Nucleus accumbens (tissue), 56 donors: ENCODE results near the gene SEZ6.
"Not testable (repeated sequence)": the region's sequence is repeated elsewhere in the genome, so short reads cannot be mapped to it uniquely, and the experiment has no call there.

Experiments used
- DNase-seq, 56 donors: peaks; one replicate each; lab custom pipeline; 2025; lab: John Stamatoyannopoulos, UW

SEZ6 gene

DNA sequence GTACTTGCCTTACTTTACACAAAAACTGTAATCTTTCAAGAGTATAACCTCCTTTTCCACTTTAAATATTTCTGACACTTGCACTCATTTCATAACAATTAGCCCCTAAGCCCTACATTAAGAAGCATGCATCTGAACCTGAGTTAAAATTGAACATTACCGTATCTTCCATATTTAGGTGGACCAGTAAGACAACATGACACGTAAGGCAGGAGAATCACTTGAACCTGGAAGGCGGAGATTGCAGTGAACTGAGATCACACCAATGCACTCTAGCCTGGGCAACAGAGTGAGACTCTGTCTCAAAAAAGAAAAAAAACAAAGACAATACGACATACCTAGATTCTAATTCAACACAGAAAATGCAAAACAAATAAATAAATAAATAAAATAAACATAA lies 61.5 kb downstream of the SEZ6 start:
- DNase-seq, result no peak

DNA sequence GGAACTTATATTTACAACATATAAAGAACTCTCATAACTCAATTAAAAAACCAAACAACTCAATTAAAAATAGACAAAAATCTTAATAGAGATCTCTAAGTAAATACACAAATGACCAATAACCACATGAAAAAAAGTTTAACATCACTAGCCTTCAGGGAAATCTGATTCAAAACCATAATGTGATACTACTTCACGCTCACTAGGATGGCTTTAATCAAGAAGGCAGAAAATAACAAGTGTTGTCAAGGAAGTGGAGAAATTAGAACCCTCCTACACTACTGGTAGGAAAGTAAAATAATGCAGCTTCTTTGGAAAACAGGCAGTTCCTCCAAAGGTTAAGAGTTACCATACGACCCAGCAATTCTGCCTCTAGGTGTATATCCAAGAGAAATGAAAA lies 62.9 kb downstream of the SEZ6 start:
- DNase-seq, result no peak

DNA sequence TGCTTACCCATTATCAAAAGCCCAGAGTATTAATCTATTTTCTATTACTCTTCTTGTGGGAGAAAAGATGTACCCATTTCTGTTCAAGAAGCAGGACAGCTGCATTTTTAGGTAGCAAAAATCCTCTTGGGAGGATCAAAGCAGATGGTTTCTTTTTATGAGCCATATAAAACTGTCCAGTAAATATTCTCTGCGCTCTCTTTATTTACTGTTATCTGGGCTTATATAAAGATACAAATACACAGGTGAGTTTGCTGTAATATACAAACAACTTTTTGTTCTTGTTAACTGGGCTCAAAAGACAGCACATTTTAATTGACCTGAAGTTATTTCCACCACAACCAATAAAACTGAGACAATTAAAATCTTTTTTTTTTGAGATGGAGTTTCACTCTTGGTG lies 64.6 kb downstream of the SEZ6 start:
- DNase-seq, result no peak

DNA sequence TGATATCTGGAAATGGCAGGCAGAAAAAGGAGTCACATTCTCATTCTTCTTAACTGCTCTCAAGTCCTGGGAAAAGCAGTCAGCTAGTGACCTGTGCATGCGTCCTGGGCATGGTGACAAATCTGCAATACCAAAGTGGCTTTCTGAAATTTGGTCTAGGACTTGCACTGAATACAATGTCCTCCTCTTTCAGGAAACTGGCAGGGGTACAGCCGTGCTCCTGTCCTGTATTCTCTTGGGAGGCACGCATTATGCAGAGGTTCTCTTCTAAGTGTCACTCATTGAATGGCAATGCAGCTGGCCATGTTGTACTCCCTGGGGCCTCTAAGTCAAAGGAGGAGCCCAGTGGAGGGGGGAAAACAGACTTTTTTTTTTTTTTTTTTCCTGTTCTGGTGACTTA lies 65.2 kb downstream of the SEZ6 start:
- DNase-seq, result peak in 15 of 56 donors; percentile 4 to 35 (median 21)

DNA sequence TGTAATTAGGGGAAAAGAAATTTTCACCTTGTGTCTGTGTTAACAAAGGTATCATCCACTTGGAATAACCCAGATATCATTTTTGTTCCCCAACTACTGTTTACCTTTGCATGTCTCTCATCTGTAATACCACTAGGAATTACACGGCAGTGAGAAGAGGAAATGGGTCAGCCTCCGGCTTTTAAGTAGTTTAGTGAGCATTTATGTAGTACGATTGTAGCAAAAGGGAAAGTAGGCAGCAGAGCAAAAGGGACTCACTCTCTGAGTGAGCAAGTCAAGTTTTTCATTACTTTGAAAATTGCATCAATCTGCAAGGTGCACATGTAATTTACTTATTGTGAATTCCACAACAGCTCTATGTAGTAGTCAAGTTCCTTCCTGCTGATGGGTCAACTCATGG lies 65.7 kb downstream of the SEZ6 start:
- no peak for DNase-seq

DNA sequence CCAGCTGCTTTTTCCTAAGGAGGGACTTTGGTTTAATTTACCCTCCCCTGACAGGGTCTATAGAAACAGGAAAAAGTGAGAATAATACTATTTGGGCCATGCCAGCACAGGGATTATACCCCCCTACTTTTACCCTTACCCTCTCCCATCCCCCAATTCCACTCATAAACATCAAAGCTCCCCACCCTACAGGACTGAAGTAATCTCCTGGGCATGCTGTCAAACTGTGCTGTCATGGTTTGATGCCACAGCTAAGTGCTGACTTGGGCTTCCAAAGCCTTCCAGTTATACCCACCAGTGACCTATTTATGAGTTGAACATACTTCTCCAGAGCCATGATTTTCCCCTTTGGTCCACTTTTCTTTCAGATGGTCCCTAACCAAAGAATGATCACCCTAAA lies 67.3 kb downstream of the SEZ6 start:
- DNase-seq, result peak in 18 of 56 donors; percentile 4 to 64 (median 19)

DNA sequence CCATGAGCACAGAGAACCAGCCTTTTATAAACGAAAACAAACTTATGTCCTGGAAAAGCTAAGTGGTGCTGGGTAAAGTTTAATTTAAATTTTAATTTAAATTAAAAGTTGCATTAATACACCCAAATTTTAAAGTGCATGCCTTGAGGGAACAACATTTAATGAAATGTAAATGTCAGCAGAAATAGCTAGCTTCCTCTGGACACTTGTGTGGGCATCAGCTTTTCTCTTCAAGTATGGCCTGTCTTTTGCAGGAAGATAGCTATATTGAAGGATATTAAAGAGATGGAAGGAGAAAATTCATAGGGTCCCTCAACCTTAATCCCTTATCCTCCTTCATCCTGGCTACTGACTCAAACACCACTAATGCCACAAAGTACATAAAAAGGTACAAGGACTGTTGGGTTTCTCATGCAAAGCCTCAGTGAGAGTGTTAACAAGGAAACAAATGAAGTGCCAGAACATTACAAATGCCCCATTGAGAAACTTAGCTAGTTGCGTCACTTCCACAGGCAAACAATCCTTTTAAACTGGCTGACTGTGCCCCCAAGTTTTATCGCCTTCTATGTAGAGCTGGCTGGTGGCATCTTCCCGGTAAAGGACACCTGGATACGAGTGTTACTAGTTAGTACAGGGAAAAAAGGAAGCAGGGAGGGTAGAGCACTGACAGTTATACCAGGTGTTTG lies 68.6 kb downstream of the SEZ6 start:
- DNase-seq, result peak in 38 of 56 donors; percentile 6 to 75 (median 37)

DNA sequence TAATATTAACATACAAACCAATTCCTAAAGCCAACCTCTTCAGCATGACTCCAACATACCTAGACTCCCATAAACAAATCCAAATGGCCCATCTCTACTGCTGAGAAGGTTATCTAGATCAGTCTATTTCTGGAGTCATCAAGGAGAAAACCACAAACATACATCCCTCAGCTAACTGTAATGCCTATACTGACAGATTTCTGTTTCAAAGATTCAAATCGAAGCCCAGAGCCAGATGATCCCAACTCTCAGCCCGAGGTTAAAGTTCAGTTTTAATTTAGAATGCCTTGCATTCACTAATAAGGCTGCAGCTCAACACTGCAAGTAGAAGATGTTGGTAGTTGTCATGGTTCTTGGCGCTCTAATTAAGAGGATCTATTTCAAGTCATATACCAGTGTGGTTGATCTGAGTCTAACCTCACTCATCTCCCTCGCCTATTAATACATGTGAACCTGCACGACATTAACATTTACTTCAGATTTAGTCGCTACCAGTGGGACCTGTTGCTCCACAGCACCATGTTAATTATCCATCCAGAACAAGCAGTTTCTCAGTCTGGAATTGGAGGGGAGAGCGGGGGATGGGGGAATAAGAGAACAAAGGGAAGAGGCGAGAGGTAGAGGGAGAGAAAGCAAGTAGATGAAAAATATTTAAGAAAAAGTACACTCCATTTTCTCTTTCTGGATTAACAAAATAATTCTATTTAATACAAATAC lies 69.9 kb downstream of the SEZ6 start:
- no peak for DNase-seq

DNA sequence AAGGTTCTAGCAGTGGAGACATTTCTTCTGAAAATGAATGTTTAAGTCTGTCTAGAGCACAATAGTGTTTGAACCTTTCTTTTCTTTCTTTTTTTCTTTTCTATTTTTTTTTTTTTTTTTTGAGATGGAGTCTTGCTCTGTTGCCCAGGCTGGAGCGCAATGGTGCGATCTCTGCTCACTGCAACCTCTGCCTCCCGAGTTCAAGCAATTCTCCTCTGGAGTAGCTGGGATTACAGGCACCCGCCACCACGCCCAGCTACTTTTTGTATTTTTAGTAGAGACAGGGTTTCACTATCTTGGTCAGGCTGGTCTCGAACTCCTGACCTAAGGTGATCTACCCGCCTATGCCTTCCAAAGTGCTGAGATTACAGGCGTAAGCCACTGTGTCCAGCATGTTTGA lies 71.3 kb downstream of the SEZ6 start:
- not testable (repeated sequence) for DNase-seq

DNA sequence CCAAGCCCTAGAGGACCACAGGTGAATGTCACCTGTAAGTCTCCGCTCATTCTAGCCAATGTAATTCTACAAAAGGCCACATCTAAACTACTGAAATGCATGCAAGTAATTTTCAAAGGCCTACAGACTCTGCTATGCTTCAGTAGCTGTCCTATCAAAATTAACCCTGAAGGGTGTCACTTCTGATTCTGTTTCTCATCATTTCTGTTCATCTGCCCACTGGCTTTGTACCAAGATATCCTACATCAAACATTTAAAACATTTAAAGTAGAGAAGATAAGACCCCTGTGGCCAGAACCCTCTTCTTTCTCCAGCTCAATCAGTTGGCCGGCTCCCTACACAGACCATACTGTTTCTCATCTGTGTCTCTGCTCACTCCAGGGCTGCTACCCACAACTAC lies 76.0 kb downstream of the SEZ6 start:
- no peak for DNase-seq

DNA sequence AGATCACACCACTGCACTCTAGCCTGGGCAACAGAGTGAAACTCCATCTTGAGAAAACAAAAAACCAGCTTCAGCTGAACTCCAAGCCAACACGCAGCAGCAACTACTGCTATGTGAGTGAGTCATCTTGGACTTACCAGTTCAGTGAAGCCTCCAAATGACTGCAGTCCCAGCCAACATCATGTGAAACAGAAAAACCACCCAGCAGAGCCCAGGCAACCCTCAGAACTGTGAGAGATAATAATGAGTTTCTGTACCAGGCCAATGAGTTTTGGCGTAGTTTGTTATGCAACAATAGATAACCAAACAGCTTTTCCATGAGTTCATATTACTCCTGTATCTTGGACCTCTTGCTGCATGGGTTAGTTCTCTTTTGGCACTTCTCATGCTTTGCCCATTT lies 77.8 kb downstream of the SEZ6 start:
- DNase-seq, result no peak

DNA sequence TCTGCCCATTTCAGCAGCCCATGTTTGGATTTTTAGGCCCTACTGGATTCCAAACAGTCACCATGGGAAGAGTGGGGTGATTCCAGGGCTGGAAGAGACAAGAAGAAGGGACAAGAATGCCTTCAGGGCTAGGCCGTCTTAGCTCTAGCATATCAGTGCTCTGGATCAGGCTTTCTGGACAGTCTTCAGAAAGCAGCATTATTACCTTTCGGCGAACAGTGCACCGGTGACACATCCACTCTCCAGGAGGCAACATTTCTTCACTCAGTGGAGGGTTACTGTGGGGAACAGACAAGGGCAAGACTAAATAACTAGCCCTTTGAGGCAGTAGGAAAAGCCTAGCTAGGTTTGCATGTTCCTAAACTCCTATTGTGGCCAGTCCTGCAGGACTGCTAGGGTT lies 79.0 kb downstream of the SEZ6 start:
- DNase-seq, result no peak

DNA sequence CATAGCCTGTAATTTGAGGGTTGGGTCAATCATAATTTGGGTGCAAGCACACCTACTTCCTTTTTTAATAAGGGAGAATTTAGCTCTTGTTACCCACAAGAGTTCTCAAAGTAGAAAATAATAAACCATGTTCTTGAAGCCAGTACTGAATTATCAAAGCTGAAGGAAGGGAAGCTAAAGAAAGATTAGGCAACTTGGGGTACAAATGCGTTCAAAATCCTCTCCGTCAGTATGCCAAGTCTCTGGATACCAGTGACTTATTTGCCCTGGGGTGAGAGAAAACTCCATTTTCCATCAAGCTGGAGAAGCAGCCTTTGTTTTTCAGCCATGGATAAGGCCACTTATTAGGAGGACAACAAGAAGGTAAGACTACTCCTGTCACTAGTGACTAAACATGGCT lies 79.5 kb downstream of the SEZ6 start:
- DNase-seq, result no peak

DNA sequence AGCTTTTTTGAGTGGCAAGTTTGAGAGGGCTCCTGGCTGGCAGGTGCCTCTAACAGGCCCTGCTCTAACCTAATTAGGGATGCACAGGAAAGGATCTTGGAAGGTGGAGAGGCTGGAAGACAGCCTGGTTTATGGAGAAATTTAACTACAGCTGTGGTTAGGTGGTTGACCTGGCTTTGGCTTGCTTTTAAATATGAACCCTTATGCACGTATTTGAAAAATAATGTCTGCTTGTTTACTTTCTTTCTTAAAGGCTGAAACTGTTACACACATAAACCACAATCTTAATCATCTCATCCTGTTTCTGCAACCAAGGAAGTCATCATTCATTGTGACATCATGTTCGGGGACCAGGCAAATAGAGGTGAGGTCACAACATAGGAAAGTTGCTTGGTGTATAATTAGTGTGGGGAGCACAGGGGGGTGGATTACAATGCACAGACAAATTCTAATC lies 79.9 kb downstream of the SEZ6 start:
- no peak for DNase-seq

DNA sequence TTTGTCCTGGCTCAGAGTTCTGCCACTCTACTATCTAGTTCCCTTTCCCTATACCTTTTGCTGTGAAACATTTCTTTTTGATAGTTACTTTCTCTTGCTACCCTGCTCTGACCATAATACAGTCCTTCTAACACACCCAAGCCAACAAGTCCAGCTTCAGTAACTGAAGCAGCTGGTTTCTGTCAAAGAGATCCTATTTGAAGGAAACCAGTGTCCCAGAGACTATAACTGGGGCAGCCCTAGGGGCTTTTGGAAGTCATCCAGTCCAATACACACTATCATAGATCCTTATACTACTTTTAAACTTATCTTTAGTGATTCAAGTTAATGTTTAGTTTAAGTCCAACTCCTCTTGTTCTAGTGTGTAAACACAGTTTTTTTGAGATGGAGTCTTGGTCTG lies 85.6 kb downstream of the SEZ6 start:
- no peak for DNase-seq

DNA sequence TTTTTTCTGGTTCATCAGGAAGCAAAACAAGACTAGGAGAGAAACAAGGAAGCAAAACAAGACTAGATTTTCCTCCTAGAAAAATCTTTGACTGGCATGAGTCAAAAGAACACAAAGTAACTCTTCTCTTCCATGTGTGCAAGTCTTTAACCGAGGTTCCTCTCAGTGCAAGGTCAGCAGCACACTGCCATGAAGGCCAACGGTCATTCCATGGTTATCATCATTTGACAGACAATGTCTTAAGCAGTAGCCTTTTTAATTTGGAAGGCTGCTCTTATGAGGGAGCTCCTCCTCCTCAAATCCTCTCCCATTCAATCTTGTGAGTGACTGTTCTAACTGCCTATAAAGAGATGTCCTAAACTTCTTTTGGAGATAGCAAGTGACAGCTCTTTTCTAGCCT lies 87.5 kb downstream of the SEZ6 start:
- DNase-seq, result no peak

DNA sequence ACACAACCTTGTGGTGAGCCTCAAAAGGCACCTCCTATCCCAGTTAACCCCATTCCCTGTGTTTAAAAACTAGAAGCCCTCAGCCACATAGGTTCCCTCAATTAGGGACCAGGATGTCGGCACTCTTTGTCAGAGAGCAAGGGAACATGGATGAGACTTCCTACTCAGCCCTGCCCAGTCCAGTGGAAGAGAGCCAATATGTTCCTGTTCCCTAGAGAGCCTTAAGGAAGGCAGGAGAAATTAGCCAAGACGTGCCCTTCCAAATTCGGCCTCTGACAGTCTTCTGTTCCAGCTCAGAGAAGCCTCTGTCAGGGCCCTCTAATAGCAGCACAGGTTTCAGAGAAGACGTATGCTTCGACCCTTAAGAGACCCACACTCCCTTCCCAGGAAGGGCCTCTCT lies 88.4 kb downstream of the SEZ6 start:
- DNase-seq, result no peak

DNA sequence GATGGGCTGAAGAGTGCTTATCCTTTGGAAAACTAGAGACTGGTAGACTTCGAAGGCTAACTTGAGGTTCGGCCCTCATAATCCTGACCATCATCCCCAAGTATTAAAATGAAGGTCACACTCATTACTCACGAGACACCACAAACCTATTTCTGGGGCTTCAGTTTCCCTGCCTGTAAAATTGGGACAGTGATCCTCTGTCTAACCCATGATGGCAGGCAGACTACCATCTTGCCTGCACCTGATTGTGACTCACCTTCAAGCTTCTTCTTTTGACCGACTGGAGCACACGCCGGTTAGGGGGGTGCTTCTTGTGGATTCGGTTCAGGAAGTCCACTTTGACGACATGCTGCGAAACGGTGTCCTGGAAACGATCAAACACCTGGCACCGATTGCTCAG lies 88.8 kb downstream of the SEZ6 start:
- no peak for DNase-seq

DNA sequence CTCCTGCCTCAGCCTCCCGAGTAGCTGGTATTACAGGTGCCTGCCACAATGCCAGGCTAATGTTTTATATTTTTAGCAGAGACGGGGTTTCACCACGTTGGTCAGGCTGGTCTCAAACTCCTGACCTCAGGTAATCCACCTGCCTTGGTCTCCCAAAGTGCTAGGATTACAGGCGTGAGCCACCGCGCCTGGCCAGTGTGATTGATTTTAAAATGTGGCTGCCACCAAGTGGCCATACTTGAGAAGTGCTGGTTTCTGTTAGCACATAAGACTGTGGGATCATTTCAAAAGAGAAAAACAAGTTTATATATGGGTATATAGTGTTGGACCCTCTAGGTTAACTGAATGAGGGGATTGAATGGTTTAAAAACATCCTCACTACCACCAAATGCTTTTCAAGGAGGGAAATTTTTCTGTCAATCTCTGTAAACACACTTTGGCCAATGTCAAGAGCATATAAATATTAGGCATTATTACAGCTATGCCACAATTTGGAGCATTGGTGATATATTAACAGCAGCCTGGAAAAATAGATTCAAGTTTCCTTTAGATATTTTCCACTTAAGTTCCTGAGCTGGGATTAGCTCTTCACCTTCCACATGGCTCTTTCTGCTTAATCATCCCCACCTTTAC lies 89.4 kb downstream of the SEZ6 start:
- DNase-seq, result peak in 17 of 56 donors; percentile 5 to 60 (median 24)

DNA sequence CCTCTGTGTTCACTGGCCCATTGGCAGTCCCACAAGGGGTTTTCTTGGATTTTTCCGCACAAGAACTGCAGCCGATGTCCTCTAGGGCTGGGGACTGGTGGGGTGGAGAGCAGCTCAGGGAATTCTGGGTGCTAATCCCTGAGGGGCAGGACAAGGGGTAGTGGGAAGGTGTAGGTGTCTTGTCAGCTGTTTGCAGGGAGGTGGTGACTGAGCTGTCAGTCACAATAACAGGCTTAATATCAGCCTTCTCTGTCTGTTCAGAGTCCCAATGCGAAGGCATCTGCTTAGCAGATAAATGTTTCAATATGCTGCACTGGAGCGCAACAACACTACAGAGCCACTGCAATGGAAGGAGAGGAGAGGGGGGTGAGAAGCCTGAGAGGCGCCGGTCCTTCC lies 92.9 kb downstream of the SEZ6 start:
- no peak for DNase-seq

DNA sequence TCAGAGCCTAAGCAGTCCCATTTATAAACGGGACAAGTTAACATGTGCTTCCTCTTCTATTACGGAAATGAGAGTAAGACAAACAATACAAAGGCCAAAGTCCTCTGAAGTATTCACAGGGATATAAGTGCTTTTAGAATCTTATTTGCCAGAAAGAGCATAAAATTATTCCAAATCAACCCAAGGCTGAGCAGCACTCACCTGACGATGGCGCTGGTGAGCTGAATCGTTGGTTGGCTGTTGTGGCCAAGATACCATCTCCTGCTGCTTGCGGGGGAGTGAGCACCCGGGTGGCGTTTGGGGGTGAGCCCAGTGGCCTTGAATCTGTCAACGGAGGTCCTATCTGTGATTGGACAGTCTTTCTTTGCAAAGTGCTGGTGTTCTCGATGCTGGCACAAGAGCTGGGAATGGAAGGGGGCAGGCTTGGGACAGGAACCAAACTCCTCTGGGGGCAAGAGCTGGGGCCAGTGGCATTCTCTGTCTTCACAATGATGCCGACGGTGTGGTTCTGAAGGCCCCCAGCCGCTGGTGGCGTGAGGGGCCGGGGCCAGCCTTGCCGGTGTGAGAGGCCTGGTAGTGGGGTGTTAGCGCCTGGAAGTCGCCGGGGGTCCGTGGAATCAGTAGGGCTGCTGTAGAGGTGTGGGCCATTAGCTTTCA lies 93.4 kb downstream of the SEZ6 start:
- DNase-seq, result peak in 12 of 56 donors; percentile 8 to 52 (median 20)
